Endothelial cell of umbilical vein (primary cell): ENCODE measurements around the gene DHX35. TPM values are rescaled to one million over a fixed set of nuclear protein-coding genes. Genes with fewer than 3 reads are reported as not detected.

Experiments used
- BruUV-seq: library from RNA; stranded (reverse); fragments of 400-500 nt; replicated peaks from 2 replicates; lab custom pipeline; 2021; lab: Mats Ljungman, UMichigan
- CTCF ChIA-PET: fragments of 300-600, 350-600 bp; sonication (Branson Sonifier 250); formaldehyde crosslinking; loops from one replicate; lab custom pipeline; 2021; ENCODE audit warnings: antibody characterized with exemption, inconsistent platforms; lab: Charles Lee
- POLR2A ChIA-PET: fragments of 300-600, 350-600 bp; sonication (Branson Sonifier 250); formaldehyde crosslinking; loops from one replicate; lab custom pipeline; 2021; ENCODE audit warnings: antibody characterized with exemption, inconsistent platforms; lab: Charles Lee
- DNase-seq: peaks from one replicate; pipeline ENCODE4 v3.0.0-alpha.2; 2011; ENCODE audit warnings: low read depth, low spot score
- FAIRE-seq: peaks from 2 replicates; lab custom pipeline; 2011; peaks lifted over from hg19 to GRCh38; lab: Jason Lieb, UNC
- H2AFZ ChIP-seq: 2 replicates; pipeline ENCODE4 v1.6.0; 2012; ENCODE audit warnings: low read depth, low read length, control low read depth, inconsistent platforms
- H3K27ac ChIP-seq: 2 replicates; pipeline ENCODE4 v1.5.1; 2011; ENCODE audit warnings: low read depth, mild to moderate bottlenecking, control low read depth, low read length, moderate library complexity; ENCODE audit not compliant: insufficient read depth
- H3K27me3 ChIP-seq, 2 experiments: 2 replicates each; pipeline versions ENCODE4 v1.6.0 to v1.6.1; 2011; ENCODE audit warnings: low read length in 2 of 2, mixed read lengths in 1 of 2; ENCODE audit not compliant: control insufficient read depth in 2 of 2, insufficient read depth in 2 of 2
- H3K36me3 ChIP-seq, 2 experiments: 2 replicates in 1 of 2; 3 replicates in 1 of 2; pipeline ENCODE4 v1.5.1; 2011; ENCODE audit warnings: low read length in 2 of 2, mild to moderate bottlenecking in 1 of 2, moderate library complexity in 1 of 2; ENCODE audit not compliant: control insufficient read depth in 2 of 2, insufficient read depth in 2 of 2; ENCODE audit errors: extremely low read depth in 1 of 2
- H3K4me1 ChIP-seq: 3 replicates; pipeline ENCODE4 v1.5.1; 2011; ENCODE audit warnings: mild to moderate bottlenecking, low read length; ENCODE audit not compliant: control insufficient read depth, insufficient read depth; ENCODE audit errors: extremely low read depth
- H3K4me2 ChIP-seq: 2 replicates; pipeline ENCODE4 v1.6.1; 2011; ENCODE audit warnings: low read length, control low read depth, mixed read lengths; ENCODE audit not compliant: insufficient read depth
- H3K4me3 ChIP-seq, 3 experiments: fragments of 200-600 bp in 1 of 3; sonication (generic), shearing (Covaris generic) in 1 of 3; replicated peaks in 1 of 3; 2 replicates each; pipeline ENCODE4 v1.5.1; 2011 to 2016; ENCODE audit warnings: control low read depth in 3 of 3, low read length in 3 of 3, mild to moderate bottlenecking in 2 of 3, inconsistent platforms in 1 of 3, low read depth in 1 of 3, moderate library complexity in 1 of 3; ENCODE audit not compliant: insufficient read depth in 1 of 3
- H3K79me2 ChIP-seq: 2 replicates; pipeline ENCODE4 v1.6.0; 2012; ENCODE audit warnings: low read length, inconsistent platforms; ENCODE audit not compliant: control insufficient read depth, insufficient read depth
- H3K9ac ChIP-seq: replicated peaks from 2 replicates; pipeline ENCODE3; 2011; ENCODE audit warnings: low read length, control low read depth; ENCODE audit not compliant: insufficient read depth; ENCODE audit errors: extremely low read depth
- H3K9me1 ChIP-seq: replicated peaks from 3 replicates; pipeline ENCODE4 v1.6.0; 2011; ENCODE audit warnings: mild to moderate bottlenecking, low read length; ENCODE audit not compliant: control insufficient read depth, insufficient read depth; ENCODE audit errors: extremely low read depth
- H3K9me3 ChIP-seq: replicated peaks from 2 replicates; pipeline ENCODE4 v1.5.1; 2012; ENCODE audit warnings: low read length, inconsistent platforms; ENCODE audit not compliant: control insufficient read depth, insufficient read depth
- H4K20me1 ChIP-seq: replicated peaks from 2 replicates; pipeline ENCODE3; 2011; ENCODE audit warnings: mild to moderate bottlenecking, low read length; ENCODE audit not compliant: control insufficient read depth, insufficient read depth; ENCODE audit errors: extremely low read depth
- EZH2 ChIP-seq: IDR thresholded peaks from 2 replicates; pipeline ENCODE4 v1.6.1; 2012; ENCODE audit warnings: borderline replicate concordance, low read depth, mild to moderate bottlenecking, moderate library complexity, low read length, inconsistent platforms; ENCODE audit not compliant: severe bottlenecking
- FOS ChIP-seq: IDR thresholded peaks from 2 replicates; pipeline ENCODE4 v1.6.1; 2011; ENCODE audit warnings: mild to moderate bottlenecking, low read length, moderate library complexity, borderline replicate concordance; ENCODE audit not compliant: insufficient read depth
- JUN ChIP-seq: IDR thresholded peaks from 2 replicates; pipeline ENCODE4 v1.6.1; 2011; ENCODE audit warnings: borderline replicate concordance, low read depth; ENCODE audit not compliant: insufficient read length, insufficient read depth
- MYC ChIP-seq: IDR thresholded peaks from one replicate; pipeline ENCODE4 v1.6.1; 2011; ENCODE audit warnings: mild to moderate bottlenecking, low read depth, low read length
- POLR2A ChIP-seq: IDR thresholded peaks from 2 replicates; pipeline ENCODE4 v1.6.1; 2012; ENCODE audit warnings: low read depth, mild to moderate bottlenecking, control low read depth, low read length
- POLR2AphosphoS5 ChIP-seq: IDR thresholded peaks from 2 replicates; pipeline ENCODE4 v1.6.1; 2012; ENCODE audit warnings: low read depth, mild to moderate bottlenecking, control low read depth, low read length, moderate library complexity; ENCODE audit not compliant: insufficient read depth
- dilution Hi-C: fragments of 300-500 bp; cut with MboI; formaldehyde crosslinking; loops from one replicate; pipeline ENCODE4 v1.15.0; 2019; ENCODE audit warnings: low sequenced_read_pairs; ENCODE audit not compliant: extremely low pct_ligation_motif_present
- intact Hi-C: fragments of 100-400 bp; cut with micrococcal nuclease; formaldehyde crosslinking; loops from one replicate; pipeline ENCODE4 v1.10.0; 2022
- polyA plus RNA-seq, 4 experiments: library from polyadenylated mRNA; depleted of rRNA in 3 of 4; stranded (reverse) in 3 of 4; unstranded in 1 of 4; fragments of >200 nt; gene quantifications; 2 replicates each; pipeline versions ENCODE4 v1.2.1 to v1.2.3, GENCODE V29; 2011 to 2012; ENCODE audit warnings: missing spikeins in 1 of 4
- total RNA-seq: library from RNA; stranded (reverse); gene quantifications from 2 replicates; pipeline ENCODE4 v1.2.3, GENCODE V29; 2021
- TF ChIP-seq, protein P1 (sequence below), 2 donors: IDR thresholded peaks; 1 replicate in 1 of 2; 2 replicates in 1 of 2; pipeline ENCODE4 v1.5.1; 2011; ENCODE audit warnings: low read length in 2 of 2, mild to moderate bottlenecking in 2 of 2, moderate library complexity in 2 of 2, control low read depth in 1 of 2, inconsistent platforms in 1 of 2, low read depth in 1 of 2; ENCODE audit not compliant: insufficient read depth in 1 of 2; ENCODE audit errors: extremely low read depth in 1 of 2
- TF ChIP-seq, protein P2 (sequence below): IDR thresholded peaks from 2 replicates; pipeline ENCODE4 v1.6.1; 2011; ENCODE audit not compliant: insufficient read depth, insufficient read length

Gene DHX35
- total and polyA plus RNA-seq, 2 donors (not counting 3 experiments of a cell fraction or from before 2014, with no cell fraction given) = 10.0 to 13.0 TPM

DNA sequence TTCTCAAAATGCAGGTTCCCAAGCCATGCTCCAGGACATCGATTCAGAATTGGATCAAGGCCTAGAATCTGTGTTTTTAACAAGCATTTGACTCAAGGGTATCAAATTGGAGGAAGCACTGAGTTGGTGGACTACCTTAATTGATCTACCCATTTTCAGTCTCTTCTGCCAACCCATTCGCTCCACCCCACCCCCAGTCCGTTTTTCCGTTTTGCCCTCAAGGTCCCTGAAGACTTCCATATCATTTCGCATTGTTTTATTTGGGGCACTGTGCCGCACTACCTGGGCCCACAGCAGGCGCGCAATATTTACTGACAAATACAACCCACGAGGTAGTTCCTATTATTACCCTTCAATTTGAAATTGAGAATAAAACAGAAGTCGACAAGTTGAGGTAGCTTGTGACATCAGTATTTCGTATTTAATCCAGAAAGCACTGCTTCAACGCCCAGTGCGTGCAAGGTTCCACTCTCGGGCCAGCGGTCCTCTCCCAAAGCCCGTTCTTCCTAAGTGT is 557 bp upstream of the DHX35 start:
- H2AFZ ChIP-seq = peak overlapping the region; percentile 62
- no peaks in the 10 kb centered on the region for H3K36me3 ChIP-seq
- ChIA-PET CTCF (interaction anchor here (0.6 to 2.2 kb wide), 16 partner anchors 11 to 88 kb away, joined by 3 to 28 read pairs (median 4); partner anchors contain the start of gene FAM83D), POLR2A (interaction anchor here (0.7 kb wide), 1 partner anchor 33 kb away, joined by 3 read pairs; no protein-coding TSS in a partner anchor)
- H3K4me3 ChIP-seq = peak overlapping the region in 2 of 3 experiments; percentile 55 to 95
- TSS peak; percentile 91 for BruUV-seq
- intact Hi-C loops = loop anchor here (1.0 kb wide), 4 partner anchors 35 to 315 kb away; partner anchors contain the start of genes ACTR5 and FAM83D
- H4K20me1 ChIP-seq = no peaks in the 10 kb centered on the region
- H3K79me2 ChIP-seq = peaks cover 28% of the 10 kb centered on the region
- no peaks in the 10 kb centered on the region for H3K9me3 ChIP-seq
- peaks cover 19% of the 10 kb centered on the region for H3K4me1 ChIP-seq
- peak overlapping the region; percentile 65 for H3K4me2 ChIP-seq
- no peak for DNase-seq
- no peaks in the 10 kb centered on the region for H3K9me1 ChIP-seq
- FAIRE-seq = no peak
- dilution Hi-C loops = no loop called here
- peak overlapping the region; percentile 58 for H3K9ac ChIP-seq
- TF ChIP-seq FOS (no peak), MYC (no peak), JUN (no peak), POLR2AphosphoS5 (no peak), POLR2A (no peak), EZH2 (no peak)
- TF ChIP-seq, protein P1, sequence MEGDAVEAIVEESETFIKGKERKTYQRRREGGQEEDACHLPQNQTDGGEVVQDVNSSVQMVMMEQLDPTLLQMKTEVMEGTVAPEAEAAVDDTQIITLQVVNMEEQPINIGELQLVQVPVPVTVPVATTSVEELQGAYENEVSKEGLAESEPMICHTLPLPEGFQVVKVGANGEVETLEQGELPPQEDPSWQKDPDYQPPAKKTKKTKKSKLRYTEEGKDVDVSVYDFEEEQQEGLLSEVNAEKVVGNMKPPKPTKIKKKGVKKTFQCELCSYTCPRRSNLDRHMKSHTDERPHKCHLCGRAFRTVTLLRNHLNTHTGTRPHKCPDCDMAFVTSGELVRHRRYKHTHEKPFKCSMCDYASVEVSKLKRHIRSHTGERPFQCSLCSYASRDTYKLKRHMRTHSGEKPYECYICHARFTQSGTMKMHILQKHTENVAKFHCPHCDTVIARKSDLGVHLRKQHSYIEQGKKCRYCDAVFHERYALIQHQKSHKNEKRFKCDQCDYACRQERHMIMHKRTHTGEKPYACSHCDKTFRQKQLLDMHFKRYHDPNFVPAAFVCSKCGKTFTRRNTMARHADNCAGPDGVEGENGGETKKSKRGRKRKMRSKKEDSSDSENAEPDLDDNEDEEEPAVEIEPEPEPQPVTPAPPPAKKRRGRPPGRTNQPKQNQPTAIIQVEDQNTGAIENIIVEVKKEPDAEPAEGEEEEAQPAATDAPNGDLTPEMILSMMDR (IDR thresholded peaks at IDR 0.05; ENCODE audit: extremely low read depth in 1 of 2, insufficient read depth in 1 of 2, low read depth in 1 of 2, low read length in 2 of 2) = no peak
- TF ChIP-seq, protein P2, sequence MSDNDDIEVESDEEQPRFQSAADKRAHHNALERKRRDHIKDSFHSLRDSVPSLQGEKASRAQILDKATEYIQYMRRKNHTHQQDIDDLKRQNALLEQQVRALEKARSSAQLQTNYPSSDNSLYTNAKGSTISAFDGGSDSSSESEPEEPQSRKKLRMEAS = no peak
- H3K27me3 ChIP-seq = no peaks in the 10 kb centered on the region
- H3K27ac ChIP-seq = peak overlapping the region; percentile 36
